Gastroesophageal sphincter (tissue), 4 donors: Measurements from ENCODE around the gene SCARB2. TPM values are rescaled to one million over a fixed set of nuclear protein-coding genes. Genes with fewer than 3 reads are reported as not detected.
"Not testable (repeated sequence)": the region's sequence is repeated elsewhere in the genome, so short reads cannot be mapped to it uniquely, and the experiment has no call there.

Experiments
- ATAC-seq: fragments of 150-250 bp; one replicate; pipeline ENCODE4 v1.9.1; 2016; ENCODE audit warnings: mild to moderate bottlenecking, moderate library complexity
- H3K27ac ChIP-seq, 4 donors: fragments of 200-600 bp; sonication (generic) in 3 of 4; 1 replicate in 3 of 4; 2 replicates in 1 of 4; pipeline ENCODE4 v1.5.1; 2016 to 2019
- H3K27me3 ChIP-seq: fragments of 200-600 bp; sonication (generic); one replicate; pipeline ENCODE4 v1.5.1; 2019
- H3K36me3 ChIP-seq, 2 donors: fragments of 200-600 bp; sonication (generic); one replicate each; pipeline ENCODE4 v1.5.1; 2019; ENCODE audit warnings: control low read depth in 1 of 2
- H3K4me1 ChIP-seq, 3 donors: fragments of 200-600 bp; sonication (generic); 1 replicate in 2 of 3; 2 replicates in 1 of 3; pipeline ENCODE4 v1.5.1; 2016 to 2019; ENCODE audit warnings: control low read depth in 2 of 3
- H3K4me3 ChIP-seq, 2 donors: fragments of 200-600 bp; sonication (generic); one replicate each; pipeline ENCODE4 v1.5.1; 2019; ENCODE audit warnings: mild to moderate bottlenecking in 1 of 2, moderate library complexity in 1 of 2
- H3K9me3 ChIP-seq, 3 donors: fragments of 200-600 bp; sonication (generic); one replicate each; pipeline ENCODE4 v1.5.1; 2017 to 2019; ENCODE audit warnings: control low read depth in 2 of 3
- EP300 ChIP-seq: sonication (generic); formaldehyde crosslinking; IDR thresholded peaks from one replicate; pipeline ENCODE4 v1.6.1; 2017; ENCODE audit warnings: antibody characterized with exemption, mild to moderate bottlenecking
- POLR2A ChIP-seq, 2 donors: fragments of 450-650 bp; IDR thresholded peaks; one replicate each; pipeline ENCODE4 v1.6.1; 2017; ENCODE audit warnings: antibody characterized with exemption in 2 of 2, mild to moderate bottlenecking in 2 of 2, moderate library complexity in 1 of 2
- POLR2AphosphoS5 ChIP-seq: sonication (generic); formaldehyde crosslinking; IDR thresholded peaks from one replicate; pipeline ENCODE4 v1.6.1; 2017; ENCODE audit warnings: antibody characterized with exemption
- WGBS, 2 donors: methylation state at CpG; one replicate each; pipeline ENCODE4 v1.1.5; 2018; ENCODE audit warnings: low coverage in 1 of 2; 5-methylcytosine and 5-hydroxymethylcytosine counted together
- total RNA-seq, 4 donors: library from RNA; depleted of rRNA; stranded (reverse); fragments of >200 nt; gene quantifications; one replicate each; pipeline ENCODE4 v1.1.0, GENCODE V29; 2016
- TF ChIP-seq, protein P1 (sequence below), 4 experiments: fragments of 200-600 bp in 2 of 4; fragments of 450-650 bp in 2 of 4; sonication (generic) in 1 of 4; IDR thresholded peaks; one replicate each; pipeline ENCODE4 v1.5.1; 2017 to 2019; ENCODE audit warnings: antibody characterized with exemption in 4 of 4, mild to moderate bottlenecking in 2 of 4, moderate library complexity in 2 of 4

Gene SCARB2
- total RNA-seq, 4 donors from 2014 or later: 121 to 169 (median 130) TPM

DNA sequence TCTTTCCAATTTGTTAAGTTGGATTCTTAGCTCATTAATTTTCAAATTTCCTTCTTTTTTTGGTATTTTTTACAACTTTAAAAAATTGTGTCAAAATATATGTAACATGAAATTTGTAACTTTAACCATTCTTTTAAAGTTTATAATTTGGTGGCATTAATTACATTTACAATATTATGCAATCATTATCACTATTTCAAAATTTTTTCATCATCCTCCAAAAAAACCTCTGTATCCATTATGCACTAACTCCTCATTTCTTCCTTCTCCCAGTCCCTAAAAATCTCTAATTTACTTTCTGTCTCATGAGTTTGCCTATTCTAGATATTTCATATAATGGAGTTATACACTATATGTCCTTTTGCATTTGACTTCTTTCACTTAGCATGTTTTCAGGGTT lies 33.2 kb upstream of the SCARB2 start:
- H3K36me3 ChIP-seq: no peaks in the 10 kb centered on the region
- peaks cover 4% of the 10 kb centered on the region for H3K27me3 ChIP-seq
- H3K9me3 ChIP-seq: no peaks in the 10 kb centered on the region
- TF ChIP-seq POLR2AphosphoS5: no peak
- TF ChIP-seq POLR2A (IDR thresholded peaks at IDR 0.05): no peak
- TF ChIP-seq EP300: no peak
- H3K27ac ChIP-seq: no peak overlapping the region
- H3K4me1 ChIP-seq: peaks cover 0 to 10% (median 0%) of the 10 kb centered on the region in 3 donors
- H3K4me3 ChIP-seq: no peak overlapping the region
- no peak for ATAC-seq

DNA sequence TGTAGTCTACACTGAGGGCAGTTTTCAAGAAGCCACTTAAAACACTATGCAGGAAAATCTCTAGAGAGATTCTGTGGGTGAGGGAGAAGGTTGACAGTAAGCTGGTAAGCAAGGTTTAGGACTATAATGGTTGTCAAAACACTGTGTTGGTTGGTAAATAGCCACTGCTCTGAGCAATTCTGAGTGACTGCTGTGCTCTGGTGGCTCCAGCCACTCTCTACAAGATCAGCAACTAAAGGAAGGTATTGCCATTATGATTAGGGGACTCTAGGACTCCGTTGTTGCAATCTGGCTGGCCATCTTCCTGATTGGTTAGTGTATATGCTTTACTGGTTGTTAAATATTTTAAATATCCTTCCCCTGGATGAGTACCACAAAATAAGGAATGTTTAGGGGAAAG lies 32.4 kb upstream of the SCARB2 start:
- TF ChIP-seq POLR2A (IDR thresholded peaks at IDR 0.05) (no peak), POLR2AphosphoS5 (no peak), EP300 (no peak)
- TF ChIP-seq, protein P1, sequence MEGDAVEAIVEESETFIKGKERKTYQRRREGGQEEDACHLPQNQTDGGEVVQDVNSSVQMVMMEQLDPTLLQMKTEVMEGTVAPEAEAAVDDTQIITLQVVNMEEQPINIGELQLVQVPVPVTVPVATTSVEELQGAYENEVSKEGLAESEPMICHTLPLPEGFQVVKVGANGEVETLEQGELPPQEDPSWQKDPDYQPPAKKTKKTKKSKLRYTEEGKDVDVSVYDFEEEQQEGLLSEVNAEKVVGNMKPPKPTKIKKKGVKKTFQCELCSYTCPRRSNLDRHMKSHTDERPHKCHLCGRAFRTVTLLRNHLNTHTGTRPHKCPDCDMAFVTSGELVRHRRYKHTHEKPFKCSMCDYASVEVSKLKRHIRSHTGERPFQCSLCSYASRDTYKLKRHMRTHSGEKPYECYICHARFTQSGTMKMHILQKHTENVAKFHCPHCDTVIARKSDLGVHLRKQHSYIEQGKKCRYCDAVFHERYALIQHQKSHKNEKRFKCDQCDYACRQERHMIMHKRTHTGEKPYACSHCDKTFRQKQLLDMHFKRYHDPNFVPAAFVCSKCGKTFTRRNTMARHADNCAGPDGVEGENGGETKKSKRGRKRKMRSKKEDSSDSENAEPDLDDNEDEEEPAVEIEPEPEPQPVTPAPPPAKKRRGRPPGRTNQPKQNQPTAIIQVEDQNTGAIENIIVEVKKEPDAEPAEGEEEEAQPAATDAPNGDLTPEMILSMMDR (IDR thresholded peaks at IDR 0.05): no peak
- H3K27me3 ChIP-seq: no peaks in the 10 kb centered on the region
- no peak overlapping the region for H3K27ac ChIP-seq
- 58% methylated on average over 1 of the region's 1 CpG; no CpG with 5 or more reads in 1 of the 2 donors for WGBS, 2 donors
- no peak for ATAC-seq
- H3K9me3 ChIP-seq: peaks cover 0 to 4% (median 0%) of the 10 kb centered on the region in 3 donors
- peaks cover 0 to 5% (median 0%) of the 10 kb centered on the region in 3 donors for H3K4me1 ChIP-seq
- H3K4me3 ChIP-seq: no peak overlapping the region
- H3K36me3 ChIP-seq: no peaks in the 10 kb centered on the region

DNA sequence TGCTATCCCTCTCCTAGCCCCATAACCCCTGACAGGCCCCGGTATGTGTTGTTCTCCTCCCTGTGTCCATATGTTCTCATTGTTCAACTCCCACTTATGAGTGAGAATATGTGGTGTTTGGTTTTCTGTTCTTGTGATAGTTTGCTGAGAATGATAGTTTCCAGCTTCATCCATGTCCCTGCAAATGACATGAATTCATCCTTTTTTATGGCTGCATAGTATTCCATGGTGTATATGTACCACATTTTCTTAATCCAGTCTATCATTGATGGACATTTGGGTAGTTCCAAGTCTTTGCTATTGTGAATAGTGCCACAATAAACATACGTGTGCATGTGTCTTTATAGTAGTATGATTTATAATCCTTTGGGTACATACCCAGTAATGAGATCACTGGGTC lies 30.3 kb upstream of the SCARB2 start:
- ATAC-seq, H3K4me1 ChIP-seq, H3K36me3 ChIP-seq, H3K27me3 ChIP-seq, H3K4me3 ChIP-seq, H3K27ac ChIP-seq: not testable (repeated sequence)
- WGBS, 2 donors: 85 to 100% methylated on average over 2 of the region's 2 CpGs
- peaks cover 0 to 16% (median 0%) of the 10 kb centered on the region in 3 donors for H3K9me3 ChIP-seq

DNA sequence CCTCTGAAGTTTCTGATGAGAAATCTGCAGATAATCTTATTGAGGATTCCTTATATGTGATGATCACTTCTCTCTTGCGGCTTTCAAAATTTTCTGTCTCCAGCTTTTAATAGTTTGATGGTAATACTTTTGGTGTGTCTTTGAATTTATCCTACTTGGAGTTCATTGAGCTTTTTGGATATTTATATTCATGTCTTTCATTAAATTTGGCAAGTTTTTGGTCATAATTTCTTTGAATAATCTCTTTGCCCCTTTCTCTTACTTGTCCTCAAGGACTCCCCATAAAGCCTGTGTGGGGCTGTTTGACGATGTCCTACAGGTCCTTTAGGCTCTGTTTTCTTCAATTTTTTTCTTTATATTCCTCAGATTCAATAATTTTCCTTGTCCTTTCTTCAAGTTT lies 26.6 kb upstream of the SCARB2 start:
- 88 to 100% methylated on average over 2 of the region's 2 CpGs for WGBS, 2 donors
- no peak overlapping the region for H3K4me3 ChIP-seq
- H3K36me3 ChIP-seq: no peaks in the 10 kb centered on the region
- H3K27ac ChIP-seq: no peak overlapping the region
- peaks cover 0 to 16% (median 0%) of the 10 kb centered on the region in 3 donors for H3K9me3 ChIP-seq
- no peak for ATAC-seq
- no peaks in the 10 kb centered on the region for H3K4me1 ChIP-seq
- H3K27me3 ChIP-seq: no peaks in the 10 kb centered on the region
- TF ChIP-seq POLR2A (IDR thresholded peaks at IDR 0.05) (no peak), EP300 (no peak), POLR2AphosphoS5 (no peak)
- TF ChIP-seq, protein P1 (IDR thresholded peaks at IDR 0.05): no peak

DNA sequence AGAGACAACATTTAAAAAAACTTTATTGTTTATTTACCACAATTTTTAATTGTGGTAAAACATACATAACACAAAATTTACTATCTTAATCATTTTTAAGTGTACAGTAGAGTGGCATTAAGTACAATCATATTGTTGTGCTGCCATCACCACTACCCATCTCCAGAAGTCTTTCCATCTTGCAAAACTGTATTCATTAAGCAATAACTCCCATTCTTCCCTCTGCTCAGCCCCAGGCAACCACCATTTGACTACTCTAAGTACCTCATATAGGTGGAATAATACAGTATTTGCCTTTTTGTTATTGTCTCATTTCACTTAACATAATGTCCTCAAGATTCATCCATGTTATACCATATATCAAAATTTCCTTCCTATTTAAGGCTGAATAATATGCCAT lies 25.1 kb upstream of the SCARB2 start:
- Histone ChIP-seq H3K4me3 (no peak overlapping the region), H3K27ac (no peak overlapping the region), H3K9me3 (peaks cover 0 to 16% (median 0%) of the 10 kb centered on the region in 3 donors), H3K36me3 (no peaks in the 10 kb centered on the region), H3K27me3 (no peaks in the 10 kb centered on the region), H3K4me1 (peaks cover 0 to 3% (median 0%) of the 10 kb centered on the region in 3 donors)
- no peak for TF ChIP-seq EP300
- no peak for TF ChIP-seq POLR2A (IDR thresholded peaks at IDR 0.05)
- TF ChIP-seq, protein P1 (IDR thresholded peaks at IDR 0.05): no peak
- no peak for TF ChIP-seq POLR2AphosphoS5
- ATAC-seq: no peak

DNA sequence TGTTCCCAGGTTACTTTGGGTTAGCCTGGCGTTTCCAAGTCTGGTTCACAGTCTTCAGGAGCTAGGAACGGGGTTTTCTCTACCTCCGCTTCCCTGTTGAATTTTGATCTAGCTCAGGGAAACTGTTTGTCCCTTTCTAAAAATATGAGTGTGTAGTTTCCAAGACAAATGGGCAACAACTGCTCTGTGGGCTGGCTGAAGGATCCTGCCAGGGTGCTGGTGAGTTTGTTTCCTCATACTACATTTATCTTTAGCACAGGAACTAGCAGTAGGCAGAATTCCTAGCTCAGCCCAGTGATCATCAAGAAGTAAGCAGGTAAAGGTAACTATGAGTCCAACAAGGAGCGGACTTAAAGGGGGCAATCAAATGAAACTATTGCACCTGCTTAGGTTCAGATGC lies 24.6 kb upstream of the SCARB2 start:
- Histone ChIP-seq H3K36me3 (no peaks in the 10 kb centered on the region), H3K9me3 (peaks cover 0 to 16% (median 0%) of the 10 kb centered on the region in 3 donors), H3K4me1 (peaks cover 0 to 8% (median 0%) of the 10 kb centered on the region in 3 donors), H3K4me3 (no peak overlapping the region), H3K27me3 (no peaks in the 10 kb centered on the region), H3K27ac (no peak overlapping the region)
- TF ChIP-seq EP300: no peak
- TF ChIP-seq, protein P1 (IDR thresholded peaks at IDR 0.05): no peak
- TF ChIP-seq POLR2A (IDR thresholded peaks at IDR 0.05): no peak
- no peak for TF ChIP-seq POLR2AphosphoS5
- no peak for ATAC-seq
- 82 to 89% methylated on average over 1 to 4 of the region's 4 CpGs for WGBS, 2 donors
